ENCODE results near the gene CAMK2D.

DNA sequence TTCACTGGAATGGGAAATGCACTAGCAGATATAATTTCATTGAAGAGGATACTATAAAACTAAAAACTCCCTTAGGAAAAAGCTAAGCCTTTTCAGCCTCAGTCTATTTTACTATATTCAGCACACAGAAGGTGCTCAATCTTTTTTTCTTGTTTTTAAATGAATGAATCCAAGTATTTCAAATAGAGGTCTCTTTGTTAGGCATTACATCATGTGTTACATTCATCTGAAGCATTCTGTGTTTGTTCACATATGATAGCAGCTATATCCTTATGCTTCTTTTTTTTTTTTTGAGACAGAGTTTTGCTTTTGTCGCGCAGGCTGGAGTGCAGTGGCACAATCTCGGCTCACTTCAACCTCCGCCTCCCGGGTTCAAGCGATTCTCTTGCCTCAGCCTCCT lies 278.4 kb downstream of the CAMK2D start:
- TF ChIP-seq, protein P1, sequence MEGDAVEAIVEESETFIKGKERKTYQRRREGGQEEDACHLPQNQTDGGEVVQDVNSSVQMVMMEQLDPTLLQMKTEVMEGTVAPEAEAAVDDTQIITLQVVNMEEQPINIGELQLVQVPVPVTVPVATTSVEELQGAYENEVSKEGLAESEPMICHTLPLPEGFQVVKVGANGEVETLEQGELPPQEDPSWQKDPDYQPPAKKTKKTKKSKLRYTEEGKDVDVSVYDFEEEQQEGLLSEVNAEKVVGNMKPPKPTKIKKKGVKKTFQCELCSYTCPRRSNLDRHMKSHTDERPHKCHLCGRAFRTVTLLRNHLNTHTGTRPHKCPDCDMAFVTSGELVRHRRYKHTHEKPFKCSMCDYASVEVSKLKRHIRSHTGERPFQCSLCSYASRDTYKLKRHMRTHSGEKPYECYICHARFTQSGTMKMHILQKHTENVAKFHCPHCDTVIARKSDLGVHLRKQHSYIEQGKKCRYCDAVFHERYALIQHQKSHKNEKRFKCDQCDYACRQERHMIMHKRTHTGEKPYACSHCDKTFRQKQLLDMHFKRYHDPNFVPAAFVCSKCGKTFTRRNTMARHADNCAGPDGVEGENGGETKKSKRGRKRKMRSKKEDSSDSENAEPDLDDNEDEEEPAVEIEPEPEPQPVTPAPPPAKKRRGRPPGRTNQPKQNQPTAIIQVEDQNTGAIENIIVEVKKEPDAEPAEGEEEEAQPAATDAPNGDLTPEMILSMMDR (IDR thresholded peaks at IDR 0.05; ENCODE audit: borderline replicate concordance, extremely low read depth, low read length, poor library complexity, severe bottlenecking) = no peak
- no peak for TF ChIP-seq EZH2 (IDR thresholded peaks at IDR 0.05; ENCODE audit: borderline replicate concordance, low read depth, low read length, severe bottlenecking)

Measured in DND-41 (cell line).